H1 (cell line): ENCODE results near the gene MAP4. TPM values are rescaled to one million over a fixed set of nuclear protein-coding genes. Genes with fewer than 3 reads are reported as not detected.

ENCODE experiments used
- CTCF ChIA-PET: fragments of 300-600 bp; sonication (Branson Sonifier 250); formaldehyde crosslinking; loops from one replicate; lab custom pipeline; 2021; ENCODE audit not compliant: partially characterized antibody; lab: Charles Lee
- POLR2A ChIA-PET: fragments of 300-600 bp; sonication (Branson Sonifier 250); formaldehyde crosslinking; loops from one replicate; lab custom pipeline; 2021; ENCODE audit warnings: inconsistent platforms; ENCODE audit not compliant: partially characterized antibody; lab: Charles Lee
- DNase-seq, 2 experiments: peaks; one replicate each; pipeline versions ENCODE4 v3.0.0 to v3.0.0-alpha.2; 2010 to 2022; ENCODE audit warnings: low spot score in 2 of 2, low read depth in 1 of 2, mixed read lengths in 1 of 2
- FAIRE-seq: peaks from 2 replicates; lab custom pipeline; 2011; peaks lifted over from hg19 to GRCh38; lab: Jason Lieb, UNC
- H2AFZ ChIP-seq: 2 replicates; pipeline ENCODE4 v1.8.1; 2012; ENCODE audit warnings: low read length, inconsistent platforms
- H2AK5ac ChIP-seq: 2 replicates; pipeline ENCODE4 v1.6.1; 2013; ENCODE audit warnings: low read depth, low read length
- H2BK120ac ChIP-seq: replicated peaks from 2 replicates; pipeline ENCODE3; 2013; ENCODE audit warnings: low read depth, low read length, inconsistent platforms
- H2BK12ac ChIP-seq: 2 replicates; pipeline ENCODE4 v1.6.1; 2013; ENCODE audit warnings: low read depth, low read length
- H2BK15ac ChIP-seq: 2 replicates; pipeline ENCODE4 v1.6.1; 2013; ENCODE audit warnings: low read length
- H2BK20ac ChIP-seq: 2 replicates; pipeline ENCODE4 v1.6.1; 2013; ENCODE audit warnings: low read length
- H2BK5ac ChIP-seq: 2 replicates; pipeline ENCODE4 v1.6.1; 2013; ENCODE audit warnings: low read depth, low read length
- H3K14ac ChIP-seq: 2 replicates; pipeline ENCODE4 v1.6.1; 2013; ENCODE audit warnings: inconsistent platforms; ENCODE audit not compliant: insufficient read length
- H3K18ac ChIP-seq: 2 replicates; pipeline ENCODE4 v1.6.1; 2013; ENCODE audit warnings: low read length; ENCODE audit errors: extremely low read depth
- H3K23ac ChIP-seq: 2 replicates; pipeline ENCODE4 v1.6.1; 2013; ENCODE audit warnings: inconsistent platforms; ENCODE audit not compliant: insufficient read length
- H3K23me2 ChIP-seq: 2 replicates; pipeline ENCODE4 v1.6.1; 2013; ENCODE audit warnings: low read depth, low read length
- H3K27ac ChIP-seq: 2 replicates; pipeline ENCODE4 v1.6.1; 2011; ENCODE audit warnings: low read depth, low read length, inconsistent platforms
- H3K27me3 ChIP-seq, 4 experiments: replicated peaks in 1 of 4; 1 replicate in 1 of 4; 2 replicates in 3 of 4; pipeline versions ENCODE4 v1.6.1 to v1.8.1; 2011 to 2013; ENCODE audit warnings: low read length in 3 of 4, mild to moderate bottlenecking in 3 of 4, inconsistent platforms in 2 of 4, mixed read lengths in 2 of 4, moderate library complexity in 1 of 4; ENCODE audit not compliant: control insufficient read depth in 3 of 4, insufficient read depth in 3 of 4; ENCODE audit errors: extremely low read depth in 1 of 4
- H3K36me3 ChIP-seq, 4 experiments: 2 replicates each; pipeline versions ENCODE4 v1.6.1 to v1.8.1; 2011 to 2013; ENCODE audit warnings: mild to moderate bottlenecking in 4 of 4, low read length in 3 of 4, moderate library complexity in 2 of 4, control low read depth in 1 of 4, inconsistent platforms in 1 of 4; ENCODE audit not compliant: insufficient read depth in 4 of 4, control insufficient read depth in 2 of 4
- H3K4ac ChIP-seq: replicated peaks from 2 replicates; pipeline ENCODE3; 2013; ENCODE audit warnings: low read length, low read depth, mixed read lengths, inconsistent platforms; ENCODE audit not compliant: insufficient read length
- H3K4me1 ChIP-seq, 4 experiments: replicated peaks in 1 of 4; 1 replicate in 1 of 4; 2 replicates in 3 of 4; pipeline versions ENCODE4 v1.6.1 to v1.8.1; 2011 to 2013; ENCODE audit warnings: low read length in 3 of 4, inconsistent platforms in 2 of 4, mixed read lengths in 1 of 4; ENCODE audit not compliant: insufficient read depth in 4 of 4, control insufficient read depth in 3 of 4
- H3K4me2 ChIP-seq, 2 experiments: 2 replicates each; pipeline versions ENCODE4 v1.6.1 to v1.8.1; 2011 to 2013; ENCODE audit warnings: low read depth in 2 of 2, low read length in 2 of 2, control low read depth in 1 of 2, inconsistent platforms in 1 of 2, mild to moderate bottlenecking in 1 of 2; ENCODE audit not compliant: insufficient read depth in 1 of 2
- H3K4me3 ChIP-seq, 4 experiments: fragments of 200-600, 300-600 bp in 1 of 4; sonication (generic), shearing (Covaris generic), sonication (Bioruptor Twin) in 1 of 4; 2 replicates each; pipeline versions ENCODE4 v1.5.1 to v1.8.1; 2011 to 2016; ENCODE audit warnings: low read length in 4 of 4, low read depth in 3 of 4, control low read depth in 2 of 4, inconsistent platforms in 2 of 4, mild to moderate bottlenecking in 2 of 4, mixed read lengths in 1 of 4, moderate library complexity in 1 of 4; ENCODE audit not compliant: insufficient read depth in 2 of 4; ENCODE audit errors: extremely low read depth in 1 of 4
- H3K56ac ChIP-seq: replicated peaks from 2 replicates; pipeline ENCODE3; 2013; ENCODE audit warnings: low read depth, mild to moderate bottlenecking, mixed read lengths, low read length, inconsistent platforms; ENCODE audit not compliant: insufficient read length
- H3K79me1 ChIP-seq: 2 replicates; pipeline ENCODE4 v1.6.1; 2013; ENCODE audit warnings: low read depth, low read length, control low read depth
- H3K79me2 ChIP-seq, 2 experiments: 2 replicates each; pipeline versions ENCODE4 v1.6.1 to v1.8.1; 2012 to 2013; ENCODE audit warnings: low read length in 2 of 2, mild to moderate bottlenecking in 2 of 2, inconsistent platforms in 1 of 2; ENCODE audit not compliant: insufficient read depth in 2 of 2, control insufficient read depth in 1 of 2
- H3K9ac ChIP-seq, 4 experiments: replicated peaks in 1 of 4; 1 replicate in 1 of 4; 2 replicates in 3 of 4; pipeline versions ENCODE4 v1.6.1 to v1.8.1; 2011 to 2013; ENCODE audit warnings: low read depth in 3 of 4, low read length in 3 of 4, control low read depth in 2 of 4, mild to moderate bottlenecking in 2 of 4, moderate library complexity in 2 of 4, inconsistent platforms in 1 of 4; ENCODE audit errors: extremely low read depth in 1 of 4
- H3K9me3 ChIP-seq, 2 experiments: 2 replicates each; pipeline versions ENCODE4 v1.6.1 to v1.8.1; 2012 to 2013; ENCODE audit warnings: mild to moderate bottlenecking in 2 of 2, moderate library complexity in 2 of 2, control low read depth in 1 of 2, inconsistent platforms in 1 of 2, low read depth in 1 of 2, low read length in 1 of 2, mixed read lengths in 1 of 2; ENCODE audit not compliant: insufficient read depth in 2 of 2
- H4K20me1 ChIP-seq, 2 experiments: replicated peaks in 1 of 2; 2 replicates each; pipeline versions ENCODE3 to v1.8.1; 2011 to 2013; ENCODE audit warnings: inconsistent platforms in 2 of 2, low read length in 2 of 2, mild to moderate bottlenecking in 1 of 2; ENCODE audit not compliant: insufficient read depth in 2 of 2, control insufficient read depth in 1 of 2
- H4K5ac ChIP-seq: 2 replicates; pipeline ENCODE4 v1.6.1; 2013; ENCODE audit warnings: low read length, low read depth, mixed read lengths, inconsistent platforms; ENCODE audit not compliant: insufficient read length
- H4K8ac ChIP-seq: 2 replicates; pipeline ENCODE4 v1.8.0; 2013; ENCODE audit warnings: mild to moderate bottlenecking, moderate library complexity, low read length, inconsistent platforms; ENCODE audit not compliant: insufficient read depth; ENCODE audit errors: extremely low read depth
- H4K91ac ChIP-seq: replicated peaks from 2 replicates; pipeline ENCODE3; 2013; ENCODE audit warnings: low read length, mixed read lengths, inconsistent platforms; ENCODE audit not compliant: insufficient read length
- ATF3 ChIP-seq: IDR thresholded peaks from 2 replicates; pipeline ENCODE4 v1.6.1; 2011; ENCODE audit warnings: low read depth, mild to moderate bottlenecking, low read length; ENCODE audit not compliant: insufficient read depth
- HDAC6 ChIP-seq: IDR thresholded peaks from one replicate; pipeline ENCODE4 v1.7.1; 2012; ENCODE audit warnings: low read depth, mild to moderate bottlenecking, inconsistent platforms, low read length, moderate library complexity
- JUND ChIP-seq: IDR thresholded peaks from 2 replicates; pipeline ENCODE4 v1.6.1; 2011; ENCODE audit warnings: mild to moderate bottlenecking, improper control_type of control experiment, low read length
- KDM5A ChIP-seq: fragments of 200-600 bp; IDR thresholded peaks from 2 replicates; pipeline ENCODE4 v1.7.1; 2012; ENCODE audit warnings: mild to moderate bottlenecking, low read length, inconsistent platforms, mixed read lengths
- MAFK ChIP-seq: IDR thresholded peaks from 2 replicates; pipeline ENCODE4 v1.6.1; 2012; ENCODE audit warnings: low read depth, mild to moderate bottlenecking, improper control_type of control experiment, low read length
- MAX ChIP-seq: IDR thresholded peaks from 2 replicates; pipeline ENCODE4 v1.6.1; 2012; ENCODE audit warnings: inconsistent platforms
- NANOG ChIP-seq: IDR thresholded peaks from 2 replicates; pipeline ENCODE4 v1.6.1; 2011; ENCODE audit warnings: low read length, low read depth, mild to moderate bottlenecking, inconsistent platforms; ENCODE audit not compliant: insufficient read depth, poor library complexity, severe bottlenecking
- POLR2A ChIP-seq, 2 experiments: IDR thresholded peaks; 1 replicate in 1 of 2; 2 replicates in 1 of 2; pipeline ENCODE4 v1.6.1; 2011; ENCODE audit warnings: low read depth in 2 of 2, low read length in 2 of 2, mild to moderate bottlenecking in 2 of 2; ENCODE audit errors: control extremely low read depth in 1 of 2
- RFX5 ChIP-seq: IDR thresholded peaks from 2 replicates; pipeline ENCODE4 v1.6.1; 2011; ENCODE audit warnings: low read depth, low read length, improper control_type of control experiment, borderline replicate concordance
- RNF2 ChIP-seq: fragments of 200-900, 300-1000 bp; sonication (generic); IDR thresholded peaks from 2 replicates; pipeline ENCODE4 v1.7.1; 2016; ENCODE audit warnings: borderline replicate concordance, low read depth, mild to moderate bottlenecking, antibody characterized with exemption, low read length; ENCODE audit not compliant: poor library complexity, severe bottlenecking; ENCODE audit errors: missing control alignments
- TAF1 ChIP-seq: IDR thresholded peaks from 2 replicates; pipeline ENCODE4 v1.6.1; 2011; ENCODE audit warnings: mild to moderate bottlenecking, low read depth, low read length
- WGBS, 2 experiments: shearing (Covaris generic) in 1 of 2; methylation state at CpG; one replicate each; pipeline versions ENCODE4 v1.1.6 to v1.1.7; 2013 to 2015; ENCODE audit warnings: low lambda C conversion rate in 2 of 2, mixed read lengths in 2 of 2, inconsistent platforms in 1 of 2, low coverage in 1 of 2, missing lambda C conversion rate in 1 of 2; ENCODE audit not compliant: insufficient replicate concordance in 2 of 2, insufficient coverage in 1 of 2, insufficient read length in 1 of 2; ENCODE audit errors: extremely low coverage in 1 of 2, missing lambda C conversion rate in 1 of 2; 5-methylcytosine and 5-hydroxymethylcytosine counted together
- polyA plus RNA-seq, 7 experiments: library from polyadenylated mRNA; depleted of rRNA in 3 of 7; stranded (reverse) in 5 of 7; unstranded in 2 of 7; fragments of >200 nt in 5 of 7; fragments of 200-250 nt in 2 of 7; gene quantifications; 1 replicate in 5 of 7; 2 replicates in 1 of 7; 4 replicates in 1 of 7; pipeline versions ENCODE4 v1.2.1 to v1.2.3, GENCODE V29; 2011 to 2013; ENCODE audit warnings: missing spikeins in 2 of 7, mixed read lengths in 2 of 7
- total RNA-seq: library from RNA; stranded (reverse); fragmentation: NEBNext Ultra II Directional; extraction: Animal tissue kit (Norgen Biotek cat#: 25700); gene quantifications from 2 replicates; pipeline ENCODE4 v1.2.1, GENCODE V29; 2021
- TF ChIP-seq, protein P1 (sequence below): IDR thresholded peaks from 2 replicates; pipeline ENCODE4 v1.6.1; 2012; ENCODE audit warnings: inconsistent platforms

Gene MAP4
- total and polyA plus RNA-seq, 2 of the 8 experiments (the other 6 are each of a cell fraction or from before 2014, with no cell fraction given) = 67.0 to 179 TPM

DNA sequence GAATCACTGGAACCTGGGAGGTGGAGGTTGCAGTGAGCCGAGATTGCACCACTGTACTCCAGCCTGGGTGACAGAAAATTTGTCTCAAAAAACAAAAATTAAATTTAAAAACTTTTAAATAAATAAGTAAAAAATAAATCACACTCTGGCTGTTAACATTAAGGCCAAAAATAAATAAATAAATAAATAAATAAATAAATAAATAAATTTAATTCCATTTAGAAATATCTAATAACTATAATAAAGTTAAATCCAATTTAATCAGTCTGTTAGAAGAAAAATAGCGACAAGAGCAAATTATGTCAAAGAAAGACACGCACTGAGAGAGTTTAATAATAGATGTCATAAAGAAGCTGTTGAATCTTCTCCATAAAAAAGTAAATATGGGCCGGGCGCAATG, 13.4 kb downstream of the MAP4 start:
- Histone ChIP-seq H3K79me2 (peaks cover 0 to 16% of the 10 kb centered on the region in 2 experiments; a peak in 1 of 4 replicates), H3K9ac (no peak overlapping the region), H3K14ac (no peak overlapping the region), H2BK5ac (no peak overlapping the region), H2BK20ac (no peak overlapping the region), H3K4ac (no peak overlapping the region), H3K27ac (no peak overlapping the region), H4K91ac (no peak overlapping the region), H3K56ac (no peak overlapping the region), H4K20me1 (peaks cover 0 to 4% of the 10 kb centered on the region in 2 experiments), H3K36me3 (peaks cover 0 to 3% (median 0%) of the 10 kb centered on the region in 4 experiments; a peak in 1 of 8 replicates), H2BK120ac (no peak overlapping the region), H3K18ac (no peak overlapping the region), H3K27me3 (no peaks in the 10 kb centered on the region), H3K23ac (no peak overlapping the region), H2BK15ac (no peak overlapping the region), H2AFZ (no peak overlapping the region), H3K4me1 (peaks cover 0 to 2% (median 0%) of the 10 kb centered on the region in 4 experiments; a peak in 1 of 7 replicates), H3K79me1 (no peaks in the 10 kb centered on the region; the same call in 1 of the 2 replicates), H3K9me3 (no peaks in the 10 kb centered on the region), H4K5ac (no peak overlapping the region), H2BK12ac (no peak overlapping the region), H2AK5ac (no peak overlapping the region), H4K8ac (no peak overlapping the region), H3K4me2 (no peak overlapping the region), H3K23me2 (no peaks in the 10 kb centered on the region), H3K4me3 (no peak overlapping the region)
- no peak for FAIRE-seq
- ChIA-PET CTCF (interaction anchor here (0.5 to 2.6 kb wide), 6 partner anchors 13 to 192 kb away, joined by 3 to 16 read pairs (median 3); no protein-coding TSS in a partner anchor), POLR2A (interaction anchor here (0.6 to 1.8 kb wide), 3 partner anchors 9 to 333 kb away, joined by 3 to 8 read pairs (median 6); no protein-coding TSS in a partner anchor)
- WGBS, 2 experiments = 90% methylated on average over 5 of the region's 5 CpGs; no CpG with 5 or more reads in 1 of the 2 experiments
- no peak for DNase-seq
- TF ChIP-seq KDM5A = no peak
- TF ChIP-seq POLR2A (IDR thresholded peaks at IDR 0.05; ENCODE audit: control extremely low read depth in 1 of 2, low read depth in 2 of 2, low read length in 2 of 2) = no peak
- no peak for TF ChIP-seq RNF2
- TF ChIP-seq, protein P1, sequence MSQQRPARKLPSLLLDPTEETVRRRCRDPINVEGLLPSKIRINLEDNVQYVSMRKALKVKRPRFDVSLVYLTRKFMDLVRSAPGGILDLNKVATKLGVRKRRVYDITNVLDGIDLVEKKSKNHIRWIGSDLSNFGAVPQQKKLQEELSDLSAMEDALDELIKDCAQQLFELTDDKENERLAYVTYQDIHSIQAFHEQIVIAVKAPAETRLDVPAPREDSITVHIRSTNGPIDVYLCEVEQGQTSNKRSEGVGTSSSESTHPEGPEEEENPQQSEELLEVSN = no peak
- TF ChIP-seq JUND = no peak
- TF ChIP-seq ATF3 = no peak
- no peak for TF ChIP-seq NANOG
- TF ChIP-seq MAX = no peak
- TF ChIP-seq TAF1 = no peak
- no peak for TF ChIP-seq HDAC6
- no peak for TF ChIP-seq RFX5
- no peak for TF ChIP-seq MAFK
